Measurements from ENCODE around the gene STXBP5L.
"Not testable (repeated sequence)": the region's sequence is repeated elsewhere in the genome, so short reads cannot be mapped to it uniquely, and the experiment has no call there.

The STXBP5L gene

DNA sequence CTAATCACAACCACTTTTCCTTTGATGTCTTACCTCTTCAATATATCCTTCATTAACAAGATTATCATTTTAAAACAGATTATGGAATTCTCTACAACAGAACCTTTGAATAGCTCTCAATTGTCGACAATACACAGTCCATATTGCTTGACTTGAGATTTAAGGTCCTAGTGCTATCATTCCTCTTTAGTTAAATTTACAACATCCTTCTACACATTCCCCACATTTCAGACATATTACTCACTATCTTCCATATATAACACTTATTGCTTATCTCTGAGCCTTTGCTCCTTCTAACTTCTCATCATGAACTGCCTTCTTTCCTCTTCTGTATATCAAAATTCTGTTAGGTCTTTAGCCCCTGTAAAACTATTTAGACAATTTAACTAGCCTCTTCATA, 247.0 kb downstream of the STXBP5L start:
- no peak overlapping the region for H3K27ac ChIP-seq
- DNase-seq (ENCODE audit: low spot score) = no peak
- TF ChIP-seq, protein P1, sequence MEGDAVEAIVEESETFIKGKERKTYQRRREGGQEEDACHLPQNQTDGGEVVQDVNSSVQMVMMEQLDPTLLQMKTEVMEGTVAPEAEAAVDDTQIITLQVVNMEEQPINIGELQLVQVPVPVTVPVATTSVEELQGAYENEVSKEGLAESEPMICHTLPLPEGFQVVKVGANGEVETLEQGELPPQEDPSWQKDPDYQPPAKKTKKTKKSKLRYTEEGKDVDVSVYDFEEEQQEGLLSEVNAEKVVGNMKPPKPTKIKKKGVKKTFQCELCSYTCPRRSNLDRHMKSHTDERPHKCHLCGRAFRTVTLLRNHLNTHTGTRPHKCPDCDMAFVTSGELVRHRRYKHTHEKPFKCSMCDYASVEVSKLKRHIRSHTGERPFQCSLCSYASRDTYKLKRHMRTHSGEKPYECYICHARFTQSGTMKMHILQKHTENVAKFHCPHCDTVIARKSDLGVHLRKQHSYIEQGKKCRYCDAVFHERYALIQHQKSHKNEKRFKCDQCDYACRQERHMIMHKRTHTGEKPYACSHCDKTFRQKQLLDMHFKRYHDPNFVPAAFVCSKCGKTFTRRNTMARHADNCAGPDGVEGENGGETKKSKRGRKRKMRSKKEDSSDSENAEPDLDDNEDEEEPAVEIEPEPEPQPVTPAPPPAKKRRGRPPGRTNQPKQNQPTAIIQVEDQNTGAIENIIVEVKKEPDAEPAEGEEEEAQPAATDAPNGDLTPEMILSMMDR (IDR thresholded peaks at IDR 0.05) = no peak
- no peak overlapping the region for H3K4me3 ChIP-seq

DNA sequence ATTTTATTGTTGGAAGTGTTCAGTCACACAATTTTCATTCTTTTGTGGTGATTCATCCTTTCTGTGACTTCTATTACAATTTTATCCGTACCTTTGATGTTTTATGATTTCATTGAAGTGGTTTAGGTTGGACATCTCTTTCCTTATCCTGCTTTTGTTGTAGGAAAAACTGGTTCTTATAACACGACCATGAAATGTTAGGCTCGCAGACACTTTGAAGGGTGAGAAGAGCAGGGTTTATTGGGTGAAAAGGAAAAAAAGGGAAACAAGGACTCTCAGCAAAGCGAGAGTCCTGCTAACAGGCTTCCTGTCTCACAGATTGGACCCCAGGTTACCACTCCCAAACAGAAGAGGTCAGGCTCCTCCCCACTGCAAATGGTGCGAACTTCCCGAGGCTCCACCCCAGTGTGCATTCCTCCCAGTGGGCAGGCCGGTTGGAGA, 257.4 kb downstream of the STXBP5L start:
- TF ChIP-seq, protein P1 (IDR thresholded peaks at IDR 0.05) = no peak
- Histone ChIP-seq H3K4me3 (no peak overlapping the region), H3K27ac (no peak overlapping the region)
- no peak for DNase-seq (ENCODE audit: low spot score)

GRCh38 chr3:121167374-121168139, 259.6 kb downstream of the STXBP5L start:
- no peak overlapping the region for H3K4me3 ChIP-seq
- no peak for DNase-seq (ENCODE audit: low spot score)
- no peak overlapping the region for H3K27ac ChIP-seq
- TF ChIP-seq, protein P1 (IDR thresholded peaks at IDR 0.05) = no peak

DNA sequence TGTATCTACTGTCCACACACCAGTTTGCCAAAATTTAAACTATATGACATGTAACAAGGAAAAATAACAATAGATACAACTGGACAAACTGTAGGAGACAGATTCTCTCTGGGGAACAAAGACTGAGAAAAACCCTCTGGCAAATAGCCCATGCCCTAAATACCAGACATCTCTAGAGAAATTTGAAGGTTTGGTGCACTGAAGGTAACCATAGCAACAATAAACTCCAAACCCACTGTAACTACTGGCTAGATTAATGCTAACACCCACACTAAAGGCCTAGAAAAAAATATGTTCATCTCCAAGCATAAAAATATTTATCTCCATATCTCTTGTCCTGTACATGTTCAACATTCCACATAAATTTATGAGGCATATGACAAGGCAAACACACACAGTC, 267.1 kb downstream of the STXBP5L start:
- Histone ChIP-seq H3K4me3 (no peak overlapping the region), H3K27ac (no peak overlapping the region)
- TF ChIP-seq, protein P1 (IDR thresholded peaks at IDR 0.05) = no peak
- DNase-seq (ENCODE audit: low spot score) = no peak

DNA sequence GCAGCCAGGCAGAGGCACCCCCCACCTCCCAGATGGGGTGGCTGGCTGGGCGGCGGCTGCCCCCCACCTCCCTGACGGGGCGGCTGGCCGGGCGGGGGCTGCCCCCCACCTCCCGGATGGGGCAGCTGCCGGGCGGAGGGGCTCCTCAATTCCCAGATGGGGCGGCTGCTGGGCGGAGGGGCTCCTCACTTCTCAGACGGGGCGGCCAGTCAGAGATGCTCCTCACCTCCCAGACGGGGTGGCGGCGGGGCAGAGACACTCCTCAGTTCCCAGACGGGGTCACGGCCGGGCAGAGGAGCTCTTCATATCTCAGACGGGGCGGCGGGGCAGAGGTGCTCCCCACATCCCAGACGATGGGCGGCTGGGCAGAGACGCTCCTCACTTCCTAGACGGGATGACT, 282.6 kb downstream of the STXBP5L start:
- not testable (repeated sequence) for DNase-seq (ENCODE audit: low spot score); H3K27ac ChIP-seq

GRCh38 chr3:121202573-121202972, 294.6 kb downstream of the STXBP5L start:
- Histone ChIP-seq H3K4me3 (no peak overlapping the region), H3K27ac (no peak overlapping the region)
- no peak for DNase-seq (ENCODE audit: low spot score)
- TF ChIP-seq, protein P1 (IDR thresholded peaks at IDR 0.05) = no peak

More for the DNA sequence above, 282.6 kb downstream of the STXBP5L start:
- not testable (repeated sequence) for H3K4me3 ChIP-seq

DNA sequence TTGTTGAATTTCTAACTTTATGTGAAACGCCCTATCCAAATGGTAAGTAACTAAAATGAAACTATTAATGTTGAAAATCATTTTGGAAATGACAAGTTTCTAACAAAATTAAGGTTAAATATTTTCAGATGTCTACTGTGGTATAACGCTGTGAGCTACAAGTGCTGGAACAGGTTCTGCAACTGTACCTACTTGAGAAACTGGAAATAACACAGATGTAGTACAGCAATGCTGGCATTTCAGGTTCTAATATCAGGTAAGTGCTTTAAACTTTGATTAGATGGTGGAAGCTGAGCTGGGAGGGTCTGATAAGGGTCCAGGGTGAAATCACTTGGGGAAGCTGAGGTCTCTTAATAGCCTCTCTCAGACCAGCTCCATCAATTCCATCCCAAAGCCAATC, 315.1 kb downstream of the STXBP5L start:
- Histone ChIP-seq H3K27ac (no peak overlapping the region), H3K4me3 (no peak overlapping the region)
- TF ChIP-seq, protein P1 (IDR thresholded peaks at IDR 0.05) = no peak
- DNase-seq (ENCODE audit: low spot score) = no peak
